H1 (cell line): ENCODE measurements around the gene MITF. TPM values are rescaled to one million over a fixed set of nuclear protein-coding genes. Genes with fewer than 3 reads are reported as not detected.

Experiments used
- CTCF ChIA-PET: fragments of 300-600 bp; sonication (Branson Sonifier 250); formaldehyde crosslinking; loops from one replicate; lab custom pipeline; 2021; ENCODE audit not compliant: partially characterized antibody; lab: Charles Lee
- POLR2A ChIA-PET: fragments of 300-600 bp; sonication (Branson Sonifier 250); formaldehyde crosslinking; loops from one replicate; lab custom pipeline; 2021; ENCODE audit warnings: inconsistent platforms; ENCODE audit not compliant: partially characterized antibody; lab: Charles Lee
- DNase-seq, 2 experiments: peaks; one replicate each; pipeline versions ENCODE4 v3.0.0 to v3.0.0-alpha.2; 2010 to 2022; ENCODE audit warnings: low spot score in 2 of 2, low read depth in 1 of 2, mixed read lengths in 1 of 2
- FAIRE-seq: peaks from 2 replicates; lab custom pipeline; 2011; peaks lifted over from hg19 to GRCh38; lab: Jason Lieb, UNC
- H2AFZ ChIP-seq: 2 replicates; pipeline ENCODE4 v1.8.1; 2012; ENCODE audit warnings: low read length, inconsistent platforms
- H2AK5ac ChIP-seq: 2 replicates; pipeline ENCODE4 v1.6.1; 2013; ENCODE audit warnings: low read depth, low read length
- H2BK120ac ChIP-seq: replicated peaks from 2 replicates; pipeline ENCODE3; 2013; ENCODE audit warnings: low read depth, low read length, inconsistent platforms
- H2BK12ac ChIP-seq: 2 replicates; pipeline ENCODE4 v1.6.1; 2013; ENCODE audit warnings: low read depth, low read length
- H2BK15ac ChIP-seq: 2 replicates; pipeline ENCODE4 v1.6.1; 2013; ENCODE audit warnings: low read length
- H2BK20ac ChIP-seq: 2 replicates; pipeline ENCODE4 v1.6.1; 2013; ENCODE audit warnings: low read length
- H2BK5ac ChIP-seq: 2 replicates; pipeline ENCODE4 v1.6.1; 2013; ENCODE audit warnings: low read depth, low read length
- H3K14ac ChIP-seq: 2 replicates; pipeline ENCODE4 v1.6.1; 2013; ENCODE audit warnings: inconsistent platforms; ENCODE audit not compliant: insufficient read length
- H3K18ac ChIP-seq: 2 replicates; pipeline ENCODE4 v1.6.1; 2013; ENCODE audit warnings: low read length; ENCODE audit errors: extremely low read depth
- H3K23ac ChIP-seq: 2 replicates; pipeline ENCODE4 v1.6.1; 2013; ENCODE audit warnings: inconsistent platforms; ENCODE audit not compliant: insufficient read length
- H3K23me2 ChIP-seq: 2 replicates; pipeline ENCODE4 v1.6.1; 2013; ENCODE audit warnings: low read depth, low read length
- H3K27ac ChIP-seq: 2 replicates; pipeline ENCODE4 v1.6.1; 2011; ENCODE audit warnings: low read depth, low read length, inconsistent platforms
- H3K27me3 ChIP-seq, 4 experiments: replicated peaks in 1 of 4; 1 replicate in 1 of 4; 2 replicates in 3 of 4; pipeline versions ENCODE4 v1.6.1 to v1.8.1; 2011 to 2013; ENCODE audit warnings: low read length in 3 of 4, mild to moderate bottlenecking in 3 of 4, inconsistent platforms in 2 of 4, mixed read lengths in 2 of 4, moderate library complexity in 1 of 4; ENCODE audit not compliant: control insufficient read depth in 3 of 4, insufficient read depth in 3 of 4; ENCODE audit errors: extremely low read depth in 1 of 4
- H3K36me3 ChIP-seq, 4 experiments: 2 replicates each; pipeline versions ENCODE4 v1.6.1 to v1.8.1; 2011 to 2013; ENCODE audit warnings: mild to moderate bottlenecking in 4 of 4, low read length in 3 of 4, moderate library complexity in 2 of 4, control low read depth in 1 of 4, inconsistent platforms in 1 of 4; ENCODE audit not compliant: insufficient read depth in 4 of 4, control insufficient read depth in 2 of 4
- H3K4ac ChIP-seq: replicated peaks from 2 replicates; pipeline ENCODE3; 2013; ENCODE audit warnings: low read length, low read depth, mixed read lengths, inconsistent platforms; ENCODE audit not compliant: insufficient read length
- H3K4me1 ChIP-seq, 4 experiments: replicated peaks in 1 of 4; 1 replicate in 1 of 4; 2 replicates in 3 of 4; pipeline versions ENCODE4 v1.6.1 to v1.8.1; 2011 to 2013; ENCODE audit warnings: low read length in 3 of 4, inconsistent platforms in 2 of 4, mixed read lengths in 1 of 4; ENCODE audit not compliant: insufficient read depth in 4 of 4, control insufficient read depth in 3 of 4
- H3K4me2 ChIP-seq, 2 experiments: 2 replicates each; pipeline versions ENCODE4 v1.6.1 to v1.8.1; 2011 to 2013; ENCODE audit warnings: low read depth in 2 of 2, low read length in 2 of 2, control low read depth in 1 of 2, inconsistent platforms in 1 of 2, mild to moderate bottlenecking in 1 of 2; ENCODE audit not compliant: insufficient read depth in 1 of 2
- H3K4me3 ChIP-seq, 4 experiments: fragments of 200-600, 300-600 bp in 1 of 4; sonication (generic), shearing (Covaris generic), sonication (Bioruptor Twin) in 1 of 4; 2 replicates each; pipeline versions ENCODE4 v1.5.1 to v1.8.1; 2011 to 2016; ENCODE audit warnings: low read length in 4 of 4, low read depth in 3 of 4, control low read depth in 2 of 4, inconsistent platforms in 2 of 4, mild to moderate bottlenecking in 2 of 4, mixed read lengths in 1 of 4, moderate library complexity in 1 of 4; ENCODE audit not compliant: insufficient read depth in 2 of 4; ENCODE audit errors: extremely low read depth in 1 of 4
- H3K56ac ChIP-seq: replicated peaks from 2 replicates; pipeline ENCODE3; 2013; ENCODE audit warnings: low read depth, mild to moderate bottlenecking, mixed read lengths, low read length, inconsistent platforms; ENCODE audit not compliant: insufficient read length
- H3K79me1 ChIP-seq: 2 replicates; pipeline ENCODE4 v1.6.1; 2013; ENCODE audit warnings: low read depth, low read length, control low read depth
- H3K79me2 ChIP-seq, 2 experiments: 2 replicates each; pipeline versions ENCODE4 v1.6.1 to v1.8.1; 2012 to 2013; ENCODE audit warnings: low read length in 2 of 2, mild to moderate bottlenecking in 2 of 2, inconsistent platforms in 1 of 2; ENCODE audit not compliant: insufficient read depth in 2 of 2, control insufficient read depth in 1 of 2
- H3K9ac ChIP-seq, 4 experiments: replicated peaks in 1 of 4; 1 replicate in 1 of 4; 2 replicates in 3 of 4; pipeline versions ENCODE4 v1.6.1 to v1.8.1; 2011 to 2013; ENCODE audit warnings: low read depth in 3 of 4, low read length in 3 of 4, control low read depth in 2 of 4, mild to moderate bottlenecking in 2 of 4, moderate library complexity in 2 of 4, inconsistent platforms in 1 of 4; ENCODE audit errors: extremely low read depth in 1 of 4
- H3K9me3 ChIP-seq, 2 experiments: 2 replicates each; pipeline versions ENCODE4 v1.6.1 to v1.8.1; 2012 to 2013; ENCODE audit warnings: mild to moderate bottlenecking in 2 of 2, moderate library complexity in 2 of 2, control low read depth in 1 of 2, inconsistent platforms in 1 of 2, low read depth in 1 of 2, low read length in 1 of 2, mixed read lengths in 1 of 2; ENCODE audit not compliant: insufficient read depth in 2 of 2
- H4K20me1 ChIP-seq, 2 experiments: replicated peaks in 1 of 2; 2 replicates each; pipeline versions ENCODE3 to v1.8.1; 2011 to 2013; ENCODE audit warnings: inconsistent platforms in 2 of 2, low read length in 2 of 2, mild to moderate bottlenecking in 1 of 2; ENCODE audit not compliant: insufficient read depth in 2 of 2, control insufficient read depth in 1 of 2
- H4K5ac ChIP-seq: 2 replicates; pipeline ENCODE4 v1.6.1; 2013; ENCODE audit warnings: low read length, low read depth, mixed read lengths, inconsistent platforms; ENCODE audit not compliant: insufficient read length
- H4K8ac ChIP-seq: 2 replicates; pipeline ENCODE4 v1.8.0; 2013; ENCODE audit warnings: mild to moderate bottlenecking, moderate library complexity, low read length, inconsistent platforms; ENCODE audit not compliant: insufficient read depth; ENCODE audit errors: extremely low read depth
- H4K91ac ChIP-seq: replicated peaks from 2 replicates; pipeline ENCODE3; 2013; ENCODE audit warnings: low read length, mixed read lengths, inconsistent platforms; ENCODE audit not compliant: insufficient read length
- CHD2 ChIP-seq: IDR thresholded peaks from 2 replicates; pipeline ENCODE4 v1.6.1; 2012; ENCODE audit warnings: low read length, improper control_type of control experiment
- CREB1 ChIP-seq: IDR thresholded peaks from 2 replicates; pipeline ENCODE4 v1.6.1; 2012; ENCODE audit warnings: inconsistent platforms
- EGR1 ChIP-seq: IDR thresholded peaks from 2 replicates; pipeline ENCODE4 v1.6.1; 2011; ENCODE audit warnings: low read depth, low read length, borderline replicate concordance
- EZH2 ChIP-seq: fragments of 200-600 bp; sonication (generic); IDR thresholded peaks from 2 replicates; pipeline ENCODE4 v1.7.1; 2012; ENCODE audit warnings: low read depth, mild to moderate bottlenecking, moderate library complexity, low read length, inconsistent platforms; ENCODE audit not compliant: severe bottlenecking
- HDAC2 ChIP-seq, 2 experiments: fragments of 300-600 bp in 1 of 2; sonication (generic) in 1 of 2; IDR thresholded peaks; 2 replicates each; pipeline ENCODE4 v1.6.1; 2011 to 2012; ENCODE audit warnings: low read depth in 2 of 2, low read length in 2 of 2, mild to moderate bottlenecking in 2 of 2, moderate library complexity in 2 of 2, borderline replicate concordance in 1 of 2, inconsistent platforms in 1 of 2
- MAFK ChIP-seq: IDR thresholded peaks from 2 replicates; pipeline ENCODE4 v1.6.1; 2012; ENCODE audit warnings: low read depth, mild to moderate bottlenecking, improper control_type of control experiment, low read length
- PHF8 ChIP-seq: fragments of 200-600 bp; sonication (generic); conservative IDR thresholded peaks from 2 replicates; pipeline ENCODE4 v1.7.1; 2012; ENCODE audit warnings: low read depth, mild to moderate bottlenecking, inconsistent platforms, low read length, moderate library complexity
- POLR2A ChIP-seq, 2 experiments: IDR thresholded peaks; 1 replicate in 1 of 2; 2 replicates in 1 of 2; pipeline ENCODE4 v1.6.1; 2011; ENCODE audit warnings: low read depth in 2 of 2, low read length in 2 of 2, mild to moderate bottlenecking in 2 of 2; ENCODE audit errors: control extremely low read depth in 1 of 2
- POU5F1 ChIP-seq: IDR thresholded peaks from 2 replicates; pipeline ENCODE4 v1.6.1; 2011; ENCODE audit warnings: low read depth, mild to moderate bottlenecking, low read length, moderate library complexity
- SIN3A ChIP-seq, 2 experiments: IDR thresholded peaks in 1 of 2; conservative IDR thresholded peaks in 1 of 2; 2 replicates each; pipeline ENCODE4 v1.6.1; 2011 to 2012; ENCODE audit warnings: low read length in 2 of 2, improper control_type of control experiment in 1 of 2, low read depth in 1 of 2, mild to moderate bottlenecking in 1 of 2
- SP2 ChIP-seq: IDR thresholded peaks from 2 replicates; pipeline ENCODE4 v1.6.1; 2012; ENCODE audit warnings: mild to moderate bottlenecking, low read length, inconsistent platforms
- TAF1 ChIP-seq: IDR thresholded peaks from 2 replicates; pipeline ENCODE4 v1.6.1; 2011; ENCODE audit warnings: mild to moderate bottlenecking, low read depth, low read length
- USF2 ChIP-seq: IDR thresholded peaks from 2 replicates; pipeline ENCODE4 v1.6.1; 2011; ENCODE audit warnings: low read length, improper control_type of control experiment
- WGBS, 2 experiments: shearing (Covaris generic) in 1 of 2; methylation state at CpG; one replicate each; pipeline versions ENCODE4 v1.1.6 to v1.1.7; 2013 to 2015; ENCODE audit warnings: low lambda C conversion rate in 2 of 2, mixed read lengths in 2 of 2, inconsistent platforms in 1 of 2, low coverage in 1 of 2, missing lambda C conversion rate in 1 of 2; ENCODE audit not compliant: insufficient replicate concordance in 2 of 2, insufficient coverage in 1 of 2, insufficient read length in 1 of 2; ENCODE audit errors: extremely low coverage in 1 of 2, missing lambda C conversion rate in 1 of 2; 5-methylcytosine and 5-hydroxymethylcytosine counted together
- polyA plus RNA-seq, 7 experiments: library from polyadenylated mRNA; depleted of rRNA in 3 of 7; stranded (reverse) in 5 of 7; unstranded in 2 of 7; fragments of >200 nt in 5 of 7; fragments of 200-250 nt in 2 of 7; gene quantifications; 1 replicate in 5 of 7; 2 replicates in 1 of 7; 4 replicates in 1 of 7; pipeline versions ENCODE4 v1.2.1 to v1.2.3, GENCODE V29; 2011 to 2013; ENCODE audit warnings: missing spikeins in 2 of 7, mixed read lengths in 2 of 7
- total RNA-seq: library from RNA; stranded (reverse); fragmentation: NEBNext Ultra II Directional; extraction: Animal tissue kit (Norgen Biotek cat#: 25700); gene quantifications from 2 replicates; pipeline ENCODE4 v1.2.1, GENCODE V29; 2021

Gene MITF
- total and polyA plus RNA-seq, 2 of the 8 experiments (the other 6 are each of a cell fraction or from before 2014, with no cell fraction given), result 0.53 to 1.4 TPM

DNA sequence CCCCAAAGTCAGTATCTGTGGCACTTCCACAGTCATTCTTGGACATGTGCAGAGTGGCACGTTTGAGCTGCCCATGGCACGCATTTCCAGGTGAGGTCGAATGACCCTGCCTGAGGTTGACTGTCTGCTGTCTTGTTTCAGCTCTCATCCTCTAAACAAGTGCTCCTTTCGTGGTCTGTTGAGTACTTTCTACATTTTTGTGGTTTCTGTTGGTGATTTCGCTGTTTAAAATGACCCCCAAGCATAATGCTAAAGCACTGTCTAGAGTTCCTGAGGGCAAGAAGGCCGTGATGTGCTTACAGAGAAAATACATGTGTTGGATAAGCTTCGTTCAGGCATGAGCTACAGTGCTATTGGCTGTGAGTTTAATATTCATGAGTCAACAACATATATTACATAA lies 220.3 kb downstream of the MITF start:
- Histone ChIP-seq H4K8ac (no peak overlapping the region), H3K4me2 (no peak overlapping the region), H3K4me1 (no peaks in the 10 kb centered on the region), H3K36me3 (no peaks in the 10 kb centered on the region), H3K79me1 (no peaks in the 10 kb centered on the region), H2AK5ac (no peak overlapping the region), H3K27me3 (no peaks in the 10 kb centered on the region), H3K23ac (no peak overlapping the region), H2AFZ (no peak overlapping the region), H3K27ac (no peak overlapping the region), H2BK120ac (no peak overlapping the region), H2BK5ac (no peak overlapping the region), H3K79me2 (no peaks in the 10 kb centered on the region), H3K56ac (no peak overlapping the region), H3K18ac (no peak overlapping the region), H4K91ac (no peak overlapping the region), H3K14ac (no peak overlapping the region), H3K4me3 (no peak overlapping the region), H3K4ac (no peak overlapping the region), H3K9ac (no peak overlapping the region), H2BK12ac (no peak overlapping the region), H3K9me3 (no peaks in the 10 kb centered on the region), H3K23me2 (no peaks in the 10 kb centered on the region), H4K20me1 (no peaks in the 10 kb centered on the region), H2BK20ac (no peak overlapping the region), H2BK15ac (no peak overlapping the region), H4K5ac (no peak overlapping the region)
- ChIA-PET CTCF (no interaction called here), POLR2A (no interaction called here)
- DNase-seq, result no peak
- TF ChIP-seq MAFK (no peak), CREB1 (no peak), PHF8 (no peak), EZH2 (no peak), USF2 (no peak), SIN3A (conservative IDR thresholded peaks at IDR 0.05 in 1 of 2, IDR thresholded peaks at IDR 0.05 in 1 of 2; ENCODE audit: low read depth in 1 of 2, low read length in 2 of 2) (no peak), POU5F1 (no peak), POLR2A (IDR thresholded peaks at IDR 0.05; ENCODE audit: control extremely low read depth in 1 of 2, low read depth in 2 of 2, low read length in 2 of 2) (no peak), SP2 (no peak), TAF1 (no peak), EGR1 (no peak), HDAC2 (IDR thresholded peaks at IDR 0.05; ENCODE audit: borderline replicate concordance in 1 of 2, low read depth in 2 of 2, low read length in 2 of 2) (no peak), CHD2 (no peak)
- WGBS, 2 experiments, result 87% methylated on average over 7 of the region's 7 CpGs; no CpG with 5 or more reads in 1 of the 2 experiments
- FAIRE-seq, result no peak
